Measurements from ENCODE around the gene THADA. TPM values are rescaled to one million over a fixed set of nuclear protein-coding genes. Genes with fewer than 3 reads are reported as not detected.

The THADA gene
- total RNA-seq, 1 donor from 2014 or later = 29.3 TPM

GRCh38 chr2:43478412-43479086 is 117.3 kb downstream of the THADA start:
- peaks cover 3% of the 10 kb centered on the region for H3K36me3 Mint-ChIP-seq
- no peaks in the 10 kb centered on the region for H3K9me3 ChIP-seq (ENCODE audit: low read depth)
- H2AFZ ChIP-seq (replicated peaks) = no peak overlapping the region
- H3K27me3 ChIP-seq = no peaks in the 10 kb centered on the region
- no peaks in the 10 kb centered on the region for H3K4me1 ChIP-seq
- no peak for DNase-seq (ENCODE audit: low spot score)
- no peaks in the 10 kb centered on the region for H3K36me3 ChIP-seq
- H3K9me3 Mint-ChIP-seq = no peaks in the 10 kb centered on the region
- H3K9ac ChIP-seq = no peak overlapping the region
- no peaks in the 10 kb centered on the region for H4K20me1 ChIP-seq (ENCODE audit: low read depth)
- no peak overlapping the region for H3K4me3 Mint-ChIP-seq
- no peaks in the 10 kb centered on the region for H3K79me2 ChIP-seq (ENCODE audit: low read depth)
- no peaks in the 10 kb centered on the region for H3K27me3 Mint-ChIP-seq (ENCODE audit: insufficient read depth, low read depth)
- no peaks in the 10 kb centered on the region for H3F3A ChIP-seq (ENCODE audit: low read depth)
- no peak overlapping the region for H3K4me3 ChIP-seq
- TF ChIP-seq CTCF (IDR thresholded peaks at IDR 0.05) (no peak), EZH2 (IDR thresholded peaks at IDR 0.05) (no peak), EZH2phosphoT487 (IDR thresholded peaks at IDR 0.05) (no peak)
- H3K4me2 ChIP-seq = no peak overlapping the region
- H3K27ac Mint-ChIP-seq = no peak overlapping the region
- H3K4me1 Mint-ChIP-seq = no peaks in the 10 kb centered on the region
- no peak overlapping the region for H3K27ac ChIP-seq

- H3K79me2 ChIP-seq (ENCODE audit: low read depth) = no peaks in the 10 kb centered on the region
- H3K27ac ChIP-seq = no peak overlapping the region
- H3K27me3 Mint-ChIP-seq (ENCODE audit: insufficient read depth, low read depth) = no peaks in the 10 kb centered on the region
- TF ChIP-seq EZH2 (IDR thresholded peaks at IDR 0.05) (no peak), CTCF (IDR thresholded peaks at IDR 0.05) (no peak), EZH2phosphoT487 (IDR thresholded peaks at IDR 0.05) (no peak)
- no peaks in the 10 kb centered on the region for H3F3A ChIP-seq (ENCODE audit: low read depth)
- H3K27ac Mint-ChIP-seq = peak overlapping the region; percentile 0
- DNase-seq (ENCODE audit: low spot score) = no peak
- H3K36me3 ChIP-seq = no peaks in the 10 kb centered on the region
- no peaks in the 10 kb centered on the region for H3K27me3 ChIP-seq
- peaks cover 3% of the 10 kb centered on the region for H3K36me3 Mint-ChIP-seq
- no peak overlapping the region for H3K9ac ChIP-seq
- no peaks in the 10 kb centered on the region for H3K4me1 ChIP-seq
- no peaks in the 10 kb centered on the region for H3K9me3 Mint-ChIP-seq
- no peak overlapping the region for H3K4me3 Mint-ChIP-seq
- no peaks in the 10 kb centered on the region for H4K20me1 ChIP-seq (ENCODE audit: low read depth)
- H3K4me3 ChIP-seq = no peak overlapping the region
- H3K4me1 Mint-ChIP-seq = no peaks in the 10 kb centered on the region
- H3K9me3 ChIP-seq (ENCODE audit: low read depth) = no peaks in the 10 kb centered on the region
- H2AFZ ChIP-seq (replicated peaks) = no peak overlapping the region
- H3K4me2 ChIP-seq = no peak overlapping the region
Measured at GRCh38 chr2:43475922-43476321, 119.9 kb downstream of the THADA start.

GRCh38 chr2:43475137-43475846 is 120.5 kb downstream of the THADA start:
- H3K4me3 Mint-ChIP-seq = no peak overlapping the region
- H3K4me3 ChIP-seq = no peak overlapping the region
- H3K36me3 Mint-ChIP-seq = peaks cover 3% of the 10 kb centered on the region
- no peaks in the 10 kb centered on the region for H3K36me3 ChIP-seq
- TF ChIP-seq EZH2phosphoT487 (IDR thresholded peaks at IDR 0.05) = no peak
- TF ChIP-seq CTCF (IDR thresholded peaks at IDR 0.05) = no peak
- no peak for TF ChIP-seq EZH2 (IDR thresholded peaks at IDR 0.05)
- H3K9ac ChIP-seq = no peak overlapping the region
- no peak overlapping the region for H3K27ac ChIP-seq
- H3K27me3 ChIP-seq = no peaks in the 10 kb centered on the region
- H3F3A ChIP-seq (ENCODE audit: low read depth) = no peaks in the 10 kb centered on the region
- H3K27ac Mint-ChIP-seq = no peak overlapping the region
- H3K4me1 Mint-ChIP-seq = no peaks in the 10 kb centered on the region
- no peak overlapping the region for H3K4me2 ChIP-seq
- no peak overlapping the region for H2AFZ ChIP-seq (replicated peaks)
- H4K20me1 ChIP-seq (ENCODE audit: low read depth) = no peaks in the 10 kb centered on the region
- no peak for DNase-seq (ENCODE audit: low spot score)
- no peaks in the 10 kb centered on the region for H3K79me2 ChIP-seq (ENCODE audit: low read depth)
- H3K9me3 ChIP-seq (ENCODE audit: low read depth) = no peaks in the 10 kb centered on the region
- no peaks in the 10 kb centered on the region for H3K4me1 ChIP-seq
- no peaks in the 10 kb centered on the region for H3K27me3 Mint-ChIP-seq (ENCODE audit: insufficient read depth, low read depth)
- H3K9me3 Mint-ChIP-seq = no peaks in the 10 kb centered on the region

Measured in neural progenitor cell (in vitro differentiated cells).